OCI-LY3 (cell line): ENCODE results near the gene DKK3.
A peak's percentile ranks its signal among the peaks of the same experiment; 100 is the strongest.

ENCODE experiments used
- H2AFZ ChIP-seq: fragments of 200-600, 300-600 bp; shearing (Covaris generic); 2 replicates; pipeline ENCODE4 v1.6.0; 2014; ENCODE audit warnings: antibody characterized with exemption, low read depth, low read length
- H3K27ac ChIP-seq: fragments of 200-600, 300-600 bp; sonication (generic); 2 replicates; pipeline ENCODE4 v1.5.1; 2014; ENCODE audit warnings: mild to moderate bottlenecking, low read length, moderate library complexity, mixed read lengths
- H3K27me3 ChIP-seq: fragments of 200-600, 300-600 bp; sonication (generic); 2 replicates; pipeline ENCODE4 v1.6.1; 2014; ENCODE audit warnings: low read depth, low read length, mixed read lengths
- H3K36me3 ChIP-seq: fragments of 200-600, 300-600 bp; sonication (generic); replicated peaks from 2 replicates; pipeline ENCODE3; 2014; ENCODE audit warnings: low read depth, low read length, mixed read lengths
- H3K4me1 ChIP-seq: fragments of 300-600, 200-600 bp; sonication (generic); 2 replicates; pipeline ENCODE4 v1.6.1; 2014; ENCODE audit warnings: low read length, mixed read lengths
- H3K4me2 ChIP-seq: fragments of 200-600, 300-600 bp; sonication (generic); 2 replicates; pipeline ENCODE4 v1.6.1; 2014; ENCODE audit warnings: low read length, mixed read lengths
- H3K4me3 ChIP-seq: fragments of 300-600, 200-600 bp; sonication (generic); 2 replicates; pipeline ENCODE4 v1.5.1; 2014; ENCODE audit warnings: antibody characterized with exemption, mild to moderate bottlenecking, low read length, moderate library complexity
- H3K79me2 ChIP-seq: fragments of 300-600, 200-600 bp; shearing (Covaris generic); 2 replicates; pipeline ENCODE4 v1.6.1; 2014; ENCODE audit warnings: mild to moderate bottlenecking, low read length, mixed read lengths
- H3K9ac ChIP-seq: fragments of 300-600, 200-600 bp; shearing (Covaris generic); 2 replicates; pipeline ENCODE4 v1.6.0; 2014; ENCODE audit warnings: mild to moderate bottlenecking, low read length, moderate library complexity
- H3K9me3 ChIP-seq: fragments of 200-600, 300-600 bp; shearing (Covaris generic); 2 replicates; pipeline ENCODE4 v1.6.1; 2014; ENCODE audit warnings: low read length, mixed read lengths; ENCODE audit not compliant: insufficient read depth
- H4K20me1 ChIP-seq: fragments of 200-600, 300-600 bp; sonication (generic); 2 replicates; pipeline ENCODE4 v1.6.1; 2016; ENCODE audit warnings: low read length, mixed read lengths; ENCODE audit not compliant: insufficient read depth
- CTCF ChIP-seq: fragments of 200-600, 300-600 bp; sonication (generic); IDR thresholded peaks from 2 replicates; pipeline ENCODE4 v1.5.1; 2014; ENCODE audit warnings: antibody characterized with exemption, low read length, low read depth
- EZH2phosphoT487 ChIP-seq: fragments of 200-600 bp; shearing (Covaris generic); IDR thresholded peaks from 2 replicates; pipeline ENCODE4 v1.6.1; 2018; ENCODE audit warnings: antibody characterized with exemption, mixed run types, low read depth

The DKK3 gene

GRCh38 chr11:11931461-11932055 is 76.9 kb downstream of the DKK3 start:
- Histone ChIP-seq H3K27me3 (no peaks in the 10 kb centered on the region), H3K9me3 (no peaks in the 10 kb centered on the region), H2AFZ (no peak overlapping the region), H3K9ac (no peak overlapping the region), H3K4me3 (no peak overlapping the region), H3K79me2 (no peaks in the 10 kb centered on the region), H3K27ac (no peak overlapping the region), H3K4me2 (no peak overlapping the region), H3K36me3 (peaks cover 23% of the 10 kb centered on the region), H3K4me1 (no peaks in the 10 kb centered on the region), H4K20me1 (no peaks in the 10 kb centered on the region)
- TF ChIP-seq EZH2phosphoT487, result no peak
- TF ChIP-seq CTCF, result peak; percentile 65

- Histone ChIP-seq H3K9me3 (no peaks in the 10 kb centered on the region), H3K27me3 (no peaks in the 10 kb centered on the region), H3K27ac (no peak overlapping the region), H2AFZ (no peak overlapping the region), H3K4me1 (no peaks in the 10 kb centered on the region), H4K20me1 (no peaks in the 10 kb centered on the region), H3K4me2 (no peak overlapping the region), H3K4me3 (no peak overlapping the region), H3K9ac (no peak overlapping the region), H3K36me3 (peaks cover 23% of the 10 kb centered on the region), H3K79me2 (no peaks in the 10 kb centered on the region)
- TF ChIP-seq EZH2phosphoT487, result no peak
These were observed 78.5 kb downstream of the DKK3 start for GRCh38 chr11:11929920-11930319.

GRCh38 chr11:11923828-11924227 is 84.6 kb downstream of the DKK3 start:
- Histone ChIP-seq H3K9me3 (no peaks in the 10 kb centered on the region), H3K9ac (no peak overlapping the region), H3K4me1 (peaks cover 7% of the 10 kb centered on the region), H3K79me2 (no peaks in the 10 kb centered on the region), H3K4me3 (no peak overlapping the region), H3K36me3 (peaks cover 10% of the 10 kb centered on the region), H3K4me2 (no peak overlapping the region), H3K27ac (no peak overlapping the region), H2AFZ (no peak overlapping the region), H3K27me3 (no peaks in the 10 kb centered on the region), H4K20me1 (no peaks in the 10 kb centered on the region)
- no peak for TF ChIP-seq CTCF

- no peaks in the 10 kb centered on the region for H3K79me2 ChIP-seq
- H2AFZ ChIP-seq, result no peak overlapping the region
- no peaks in the 10 kb centered on the region for H3K36me3 ChIP-seq
- H3K9me3 ChIP-seq, result no peaks in the 10 kb centered on the region
- H3K9ac ChIP-seq, result no peak overlapping the region
- TF ChIP-seq EZH2phosphoT487 (no peak), CTCF (no peak)
- H4K20me1 ChIP-seq, result no peaks in the 10 kb centered on the region
- peaks cover 8% of the 10 kb centered on the region for H3K4me1 ChIP-seq
- H3K4me3 ChIP-seq, result no peak overlapping the region
- no peaks in the 10 kb centered on the region for H3K27me3 ChIP-seq
- H3K27ac ChIP-seq, result no peak overlapping the region
- no peak overlapping the region for H3K4me2 ChIP-seq
These were observed 91.4 kb downstream of the DKK3 start for GRCh38 chr11:11916981-11917399.

GRCh38 chr11:11915625-11916024 is 92.8 kb downstream of the DKK3 start:
- H3K9me3 ChIP-seq, result no peaks in the 10 kb centered on the region
- H3K4me3 ChIP-seq, result no peak overlapping the region
- H3K4me2 ChIP-seq, result no peak overlapping the region
- no peak overlapping the region for H3K9ac ChIP-seq
- H3K27ac ChIP-seq, result no peak overlapping the region
- H2AFZ ChIP-seq, result no peak overlapping the region
- H3K27me3 ChIP-seq, result no peaks in the 10 kb centered on the region
- H4K20me1 ChIP-seq, result no peaks in the 10 kb centered on the region
- H3K79me2 ChIP-seq, result no peaks in the 10 kb centered on the region
- peaks cover 5% of the 10 kb centered on the region for H3K36me3 ChIP-seq
- TF ChIP-seq CTCF (no peak), EZH2phosphoT487 (no peak)
- H3K4me1 ChIP-seq, result peaks cover 8% of the 10 kb centered on the region
